HEK293 (cell line): ENCODE results near the gene DDX39A.

Source experiments
- GLI4 ChIP-seq: fragments of 450-650 bp; formaldehyde crosslinking; IDR thresholded peaks from 2 replicates; pipeline ENCODE4 v1.5.1; 2016; ENCODE audit warnings: missing biosample characterization, missing genetic modification characterization
- OSR2 ChIP-seq: fragments of 450-650 bp; formaldehyde crosslinking; IDR thresholded peaks from 2 replicates; pipeline ENCODE4 v1.5.1; 2016; ENCODE audit warnings: missing biosample characterization, missing genetic modification characterization
- PRDM4 ChIP-seq: fragments of 450-650 bp; formaldehyde crosslinking; IDR thresholded peaks from 2 replicates; pipeline ENCODE4 v1.5.1; 2017; ENCODE audit warnings: missing biosample characterization, missing genetic modification characterization
- YY1 ChIP-seq: fragments of 450-650 bp; formaldehyde crosslinking; IDR thresholded peaks from 2 replicates; pipeline ENCODE4 v1.5.1; 2018; ENCODE audit warnings: missing biosample characterization, missing genetic modification characterization
- ZNF274 ChIP-seq, 2 experiments: fragments of 200-500 bp in 1 of 2; fragments of 450-650 bp in 1 of 2; sonication (Bioruptor generic) in 1 of 2; formaldehyde crosslinking in 1 of 2; IDR thresholded peaks; 2 replicates each; pipeline versions ENCODE4 v1.5.1 to v1.6.1; 2014 to 2016; ENCODE audit warnings: borderline replicate concordance in 1 of 2, inconsistent platforms in 1 of 2, low read length in 1 of 2, missing biosample characterization in 1 of 2, missing genetic modification characterization in 1 of 2
- ZNF341 ChIP-seq: fragments of 450-650 bp; formaldehyde crosslinking; IDR thresholded peaks from 2 replicates; pipeline ENCODE4; 2016; ENCODE audit warnings: low read depth, missing biosample characterization, missing genetic modification characterization
- ZNF473 ChIP-seq: fragments of 450-650 bp; formaldehyde crosslinking; IDR thresholded peaks from 2 replicates; pipeline ENCODE4 v1.5.1; 2017; ENCODE audit warnings: missing biosample characterization, missing genetic modification characterization
- ZNF830 ChIP-seq: fragments of 450-650 bp; IDR thresholded peaks from 2 replicates; pipeline ENCODE4 v1.5.0; 2018; ENCODE audit warnings: missing biosample characterization, missing genetic modification characterization, low read depth, mild to moderate bottlenecking, moderate library complexity
- TF ChIP-seq, protein P1 (sequence below): fragments of 450-650 bp; formaldehyde crosslinking; IDR thresholded peaks from 2 replicates; pipeline ENCODE4 v1.5.1; 2016; ENCODE audit warnings: missing biosample characterization, missing genetic modification characterization
- TF ChIP-seq, protein P2 (sequence below): fragments of 450-650 bp; formaldehyde crosslinking; IDR thresholded peaks from 2 replicates; pipeline ENCODE4 v1.5.1; 2016; ENCODE audit warnings: missing biosample characterization, missing genetic modification characterization

GRCh38 chr19:14437578-14438140 is 18.5 kb upstream of the DDX39A start:
- TF ChIP-seq, protein P1, sequence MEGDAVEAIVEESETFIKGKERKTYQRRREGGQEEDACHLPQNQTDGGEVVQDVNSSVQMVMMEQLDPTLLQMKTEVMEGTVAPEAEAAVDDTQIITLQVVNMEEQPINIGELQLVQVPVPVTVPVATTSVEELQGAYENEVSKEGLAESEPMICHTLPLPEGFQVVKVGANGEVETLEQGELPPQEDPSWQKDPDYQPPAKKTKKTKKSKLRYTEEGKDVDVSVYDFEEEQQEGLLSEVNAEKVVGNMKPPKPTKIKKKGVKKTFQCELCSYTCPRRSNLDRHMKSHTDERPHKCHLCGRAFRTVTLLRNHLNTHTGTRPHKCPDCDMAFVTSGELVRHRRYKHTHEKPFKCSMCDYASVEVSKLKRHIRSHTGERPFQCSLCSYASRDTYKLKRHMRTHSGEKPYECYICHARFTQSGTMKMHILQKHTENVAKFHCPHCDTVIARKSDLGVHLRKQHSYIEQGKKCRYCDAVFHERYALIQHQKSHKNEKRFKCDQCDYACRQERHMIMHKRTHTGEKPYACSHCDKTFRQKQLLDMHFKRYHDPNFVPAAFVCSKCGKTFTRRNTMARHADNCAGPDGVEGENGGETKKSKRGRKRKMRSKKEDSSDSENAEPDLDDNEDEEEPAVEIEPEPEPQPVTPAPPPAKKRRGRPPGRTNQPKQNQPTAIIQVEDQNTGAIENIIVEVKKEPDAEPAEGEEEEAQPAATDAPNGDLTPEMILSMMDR (tag by site-specific recombination): no peak
- TF ChIP-seq YY1 (tag by site-specific recombination) (no peak), ZNF830 (tag by site-specific recombination) (no peak), ZNF473 (tag by site-specific recombination) (no peak), ZNF274 (IDR thresholded peaks at IDR 0.05; ENCODE audit: low read length) (no peak), ZNF274 (tag by site-specific recombination; IDR thresholded peaks at IDR 0.05; ENCODE audit: borderline replicate concordance) (no peak), GLI4 (no peak), OSR2 (tag by site-specific recombination) (no peak), PRDM4 (no peak), ZNF341 (no peak)
- TF ChIP-seq, protein P2, sequence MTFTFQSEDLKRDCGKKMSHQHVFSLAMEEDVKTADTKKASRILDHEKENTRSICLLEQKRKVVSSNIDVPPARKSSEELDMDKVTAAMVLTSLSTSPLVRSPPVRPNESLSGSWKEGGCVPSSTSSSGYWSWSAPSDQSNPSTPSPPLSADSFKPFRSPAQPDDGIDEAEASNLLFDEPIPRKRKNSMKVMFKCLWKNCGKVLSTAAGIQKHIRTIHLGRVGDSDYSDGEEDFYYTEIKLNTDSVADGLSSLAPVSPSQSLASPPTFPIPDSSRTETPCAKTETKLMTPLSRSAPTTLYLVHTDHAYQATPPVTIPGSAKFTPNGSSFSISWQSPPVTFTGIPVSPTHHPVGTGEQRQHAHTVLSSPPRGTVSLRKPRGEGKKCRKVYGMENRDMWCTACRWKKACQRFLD (tag by site-specific recombination): no peak
